ENCODE data around the gene TENM4.

TENM4 gene

GRCh38 chr11:78772186-78772585 is 668.6 kb downstream of the TENM4 start:
- no peak for TF ChIP-seq JUND (IDR thresholded peaks at IDR 0.05; ENCODE audit: low read depth)
- no peak for DNase-seq (ENCODE audit: low read depth in 1 of 2, low spot score in 1 of 2)
- in situ Hi-C loops (cut with HindIII; ENCODE audit: low pct_unique_long_range_greater_than_20kb, low sequenced_read_pairs), result no loop called here

GRCh38 chr11:78770931-78771330 is 669.9 kb downstream of the TENM4 start:
- in situ Hi-C loops (cut with HindIII; ENCODE audit: low pct_unique_long_range_greater_than_20kb, low sequenced_read_pairs), result no loop called here
- no peak for DNase-seq (ENCODE audit: low read depth in 1 of 2, low spot score in 1 of 2)
- no peak for TF ChIP-seq JUND (IDR thresholded peaks at IDR 0.05; ENCODE audit: low read depth)

GRCh38 chr11:78768971-78769370 is 671.9 kb downstream of the TENM4 start:
- no peak for DNase-seq (ENCODE audit: low read depth in 1 of 2, low spot score in 1 of 2)
- no peak for TF ChIP-seq JUND (IDR thresholded peaks at IDR 0.05; ENCODE audit: low read depth)
- in situ Hi-C loops (cut with HindIII; ENCODE audit: low pct_unique_long_range_greater_than_20kb, low sequenced_read_pairs), result no loop called here

GRCh38 chr11:78768345-78768744 is 672.5 kb downstream of the TENM4 start:
- no peak for TF ChIP-seq JUND (IDR thresholded peaks at IDR 0.05; ENCODE audit: low read depth)
- in situ Hi-C loops (cut with HindIII; ENCODE audit: low pct_unique_long_range_greater_than_20kb, low sequenced_read_pairs), result no loop called here
- no peak for DNase-seq (ENCODE audit: low read depth in 1 of 2, low spot score in 1 of 2)

GRCh38 chr11:78767027-78767932 is 673.5 kb downstream of the TENM4 start:
- TF ChIP-seq JUND (IDR thresholded peaks at IDR 0.05; ENCODE audit: low read depth), result no peak
- DNase-seq (ENCODE audit: low read depth in 1 of 2, low spot score in 1 of 2), result no peak
- in situ Hi-C loops (cut with HindIII; ENCODE audit: low pct_unique_long_range_greater_than_20kb, low sequenced_read_pairs), result no loop called here

- no peak for TF ChIP-seq JUND (IDR thresholded peaks at IDR 0.05; ENCODE audit: low read depth)
- in situ Hi-C loops (cut with HindIII; ENCODE audit: low pct_unique_long_range_greater_than_20kb, low sequenced_read_pairs), result no loop called here
- no peak for DNase-seq (ENCODE audit: low read depth in 1 of 2, low spot score in 1 of 2)
Measured at GRCh38 chr11:78764946-78765345, 675.9 kb downstream of the TENM4 start.

GRCh38 chr11:78763664-78764063 is 677.2 kb downstream of the TENM4 start:
- peak in 1 of 2 experiments; percentile 10 for DNase-seq (ENCODE audit: low read depth in 1 of 2, low spot score in 1 of 2)
- in situ Hi-C loops (cut with HindIII; ENCODE audit: low pct_unique_long_range_greater_than_20kb, low sequenced_read_pairs), result no loop called here

GRCh38 chr11:78762105-78762504 is 678.7 kb downstream of the TENM4 start:
- TF ChIP-seq JUND (IDR thresholded peaks at IDR 0.05; ENCODE audit: low read depth), result no peak
- in situ Hi-C loops (cut with HindIII; ENCODE audit: low pct_unique_long_range_greater_than_20kb, low sequenced_read_pairs), result no loop called here
- DNase-seq (ENCODE audit: low read depth in 1 of 2, low spot score in 1 of 2), result no peak

More at GRCh38 chr11:78763664-78764063, 677.2 kb downstream of the TENM4 start:
- TF ChIP-seq JUND (IDR thresholded peaks at IDR 0.05; ENCODE audit: low read depth), result no peak

- in situ Hi-C loops (cut with HindIII; ENCODE audit: low pct_unique_long_range_greater_than_20kb, low sequenced_read_pairs), result no loop called here
- TF ChIP-seq JUND (IDR thresholded peaks at IDR 0.05; ENCODE audit: low read depth), result no peak
- DNase-seq (ENCODE audit: low read depth in 1 of 2, low spot score in 1 of 2), result no peak
Measured at GRCh38 chr11:78759071-78759470, 681.8 kb downstream of the TENM4 start.

- no peak for DNase-seq (ENCODE audit: low read depth in 1 of 2, low spot score in 1 of 2)
- in situ Hi-C loops (cut with HindIII; ENCODE audit: low pct_unique_long_range_greater_than_20kb, low sequenced_read_pairs), result no loop called here
- TF ChIP-seq JUND (IDR thresholded peaks at IDR 0.05; ENCODE audit: low read depth), result no peak
Measured at GRCh38 chr11:78753297-78753696, 687.5 kb downstream of the TENM4 start.

GRCh38 chr11:78752494-78752893 is 688.3 kb downstream of the TENM4 start:
- in situ Hi-C loops (cut with HindIII; ENCODE audit: low pct_unique_long_range_greater_than_20kb, low sequenced_read_pairs), result no loop called here
- TF ChIP-seq JUND (IDR thresholded peaks at IDR 0.05; ENCODE audit: low read depth), result no peak
- DNase-seq (ENCODE audit: low read depth in 1 of 2, low spot score in 1 of 2), result no peak

GRCh38 chr11:78748918-78749690 is 691.7 kb downstream of the TENM4 start:
- in situ Hi-C loops (cut with HindIII; ENCODE audit: low pct_unique_long_range_greater_than_20kb, low sequenced_read_pairs), result no loop called here
- no peak for DNase-seq (ENCODE audit: low read depth in 1 of 2, low spot score in 1 of 2)
- no peak for TF ChIP-seq JUND (IDR thresholded peaks at IDR 0.05; ENCODE audit: low read depth)

- TF ChIP-seq JUND (IDR thresholded peaks at IDR 0.05; ENCODE audit: low read depth), result no peak
- in situ Hi-C loops (cut with HindIII; ENCODE audit: low pct_unique_long_range_greater_than_20kb, low sequenced_read_pairs), result no loop called here
- DNase-seq (ENCODE audit: low read depth in 1 of 2, low spot score in 1 of 2), result no peak
Measured at GRCh38 chr11:78744949-78745348, 695.9 kb downstream of the TENM4 start.

All from T47D (cell line).